SK-N-SH treated with all-trans-retinoic acid at 6 μM for 48 hours (cell line): ENCODE data around the gene CSHL1.
"Not testable (repeated sequence)": the region's sequence is repeated elsewhere in the genome, so short reads cannot be mapped to it uniquely, and the experiment has no call there.

Experiments
- ATAC-seq: fragments of 200-7000 bp; cut with Tn5 transposase; 3 replicates; pipeline ENCODE4 v1.9.1; 2020; ENCODE audit warnings: mild to moderate bottlenecking, moderate library complexity
- ARNTL ChIP-seq: fragments of 450-650 bp; formaldehyde crosslinking; IDR thresholded peaks from 2 replicates; pipeline ENCODE4 v1.5.0; 2020; ENCODE audit warnings: low read depth, mild to moderate bottlenecking, moderate library complexity, borderline replicate concordance
- BACH2 ChIP-seq: fragments of 250-450 bp; sonication (Bioruptor Pico); IDR thresholded peaks from 2 replicates; pipeline ENCODE4 v1.9.0; 2021; ENCODE audit warnings: mild to moderate bottlenecking, borderline replicate concordance
- CREB5 ChIP-seq: fragments of 250-450 bp; sonication (Bioruptor Pico); IDR thresholded peaks from 2 replicates; pipeline ENCODE4 v1.5.1; 2020; ENCODE audit warnings: low read depth, mild to moderate bottlenecking, moderate library complexity
- CSDC2 ChIP-seq: fragments of 250-450 bp; sonication (Bioruptor Pico); IDR thresholded peaks from 2 replicates; pipeline ENCODE4 v1.5.0; 2020; ENCODE audit warnings: mild to moderate bottlenecking, moderate library complexity
- CSRNP3 ChIP-seq: fragments of 250-450 bp; sonication (Bioruptor Pico); IDR thresholded peaks from 2 replicates; pipeline ENCODE4 v1.5.1; 2021; ENCODE audit warnings: mild to moderate bottlenecking, moderate library complexity
- ESRRG ChIP-seq: fragments of 250-450 bp; sonication (Bioruptor Pico); IDR thresholded peaks from 2 replicates; pipeline ENCODE4 v1.6.1; 2021; ENCODE audit warnings: mild to moderate bottlenecking
- GLIS3 ChIP-seq: fragments of 250-450 bp; sonication (Bioruptor Pico); IDR thresholded peaks from 2 replicates; pipeline ENCODE4 v1.5.0; 2020; ENCODE audit warnings: mild to moderate bottlenecking, moderate library complexity
- OSR1 ChIP-seq: fragments of 250-450 bp; sonication (Bioruptor Pico); IDR thresholded peaks from 2 replicates; pipeline ENCODE4 v1.8.0; 2022; ENCODE audit warnings: moderate library complexity, mild to moderate bottlenecking, inconsistent platforms
- PATZ1 ChIP-seq: fragments of 250-450 bp; sonication (Bioruptor Pico); IDR thresholded peaks from 2 replicates; pipeline ENCODE4 v1.8.0; 2020; ENCODE audit warnings: mild to moderate bottlenecking, moderate library complexity, borderline replicate concordance
- POU6F1 ChIP-seq: fragments of 250-450 bp; sonication (Bioruptor Pico); IDR thresholded peaks from 2 replicates; pipeline ENCODE4 v1.8.0; 2021; ENCODE audit warnings: low read depth, mild to moderate bottlenecking, moderate library complexity, borderline replicate concordance
- PPARA ChIP-seq: fragments of 250-450 bp; sonication (Bioruptor Pico); IDR thresholded peaks from 2 replicates; pipeline ENCODE4 v1.5.0; 2020; ENCODE audit warnings: mild to moderate bottlenecking, borderline replicate concordance
- RARB ChIP-seq: fragments of 250-450 bp; sonication (Bioruptor Pico); IDR thresholded peaks from 2 replicates; pipeline ENCODE4 v1.8.0; 2021; ENCODE audit warnings: mild to moderate bottlenecking, moderate library complexity
- SNAI2 ChIP-seq: fragments of 250-450 bp; sonication (Bioruptor Pico); IDR thresholded peaks from 2 replicates; pipeline ENCODE4 v1.5.0; 2020; ENCODE audit warnings: mild to moderate bottlenecking, moderate library complexity
- TCF4 ChIP-seq: fragments of 250-450 bp; sonication (Bioruptor Pico); IDR thresholded peaks from 2 replicates; pipeline ENCODE4 v1.8.0; 2021; ENCODE audit warnings: mild to moderate bottlenecking, moderate library complexity, borderline replicate concordance
- TOX ChIP-seq: fragments of 250-450 bp; sonication (Bioruptor Pico); IDR thresholded peaks from 2 replicates; pipeline ENCODE4 v1.8.0; 2021; ENCODE audit warnings: mild to moderate bottlenecking, moderate library complexity, borderline replicate concordance
- TSHZ2 ChIP-seq: fragments of 250-450 bp; sonication (Bioruptor Pico); IDR thresholded peaks from 2 replicates; pipeline ENCODE4 v1.5.0; 2020; ENCODE audit warnings: mild to moderate bottlenecking, moderate library complexity
- ZC3H10 ChIP-seq: fragments of 250-450 bp; sonication (Bioruptor Pico); IDR thresholded peaks from 2 replicates; pipeline ENCODE4 v1.5.1; 2021; ENCODE audit warnings: mild to moderate bottlenecking, moderate library complexity
- ZFP3 ChIP-seq: fragments of 250-450 bp; sonication (Bioruptor Pico); IDR thresholded peaks from 2 replicates; pipeline ENCODE4 v1.5.0; 2020; ENCODE audit warnings: mild to moderate bottlenecking, moderate library complexity
- ZFP30 ChIP-seq: fragments of 450-650 bp; formaldehyde crosslinking; IDR thresholded peaks from 2 replicates; pipeline ENCODE4 v1.5.0; 2022; ENCODE audit warnings: mild to moderate bottlenecking, moderate library complexity
- ZNF565 ChIP-seq: fragments of 450-650 bp; formaldehyde crosslinking; conservative IDR thresholded peaks from 2 replicates; pipeline ENCODE4 v1.5.0; 2020; ENCODE audit warnings: low read depth, mild to moderate bottlenecking, moderate library complexity
- ZNF70 ChIP-seq: fragments of 450-650 bp; formaldehyde crosslinking; IDR thresholded peaks from 2 replicates; pipeline ENCODE4 v1.5.0; 2020; ENCODE audit warnings: mild to moderate bottlenecking, moderate library complexity
- ZNF8 ChIP-seq: fragments of 450-650 bp; formaldehyde crosslinking; IDR thresholded peaks from 2 replicates; pipeline ENCODE4 v1.5.0; 2020; ENCODE audit warnings: mild to moderate bottlenecking, moderate library complexity

The CSHL1 gene

GRCh38 chr17:63926164-63926563 is 15.1 kb upstream of the CSHL1 start:
- TF ChIP-seq ARNTL (no peak), ZNF8 (CRISPR knock-in tag) (no peak), PPARA (CRISPR knock-in tag) (no peak), RARB (no peak), CSRNP3 (CRISPR knock-in tag) (no peak), GLIS3 (CRISPR knock-in tag) (no peak), ZNF70 (no peak), ZNF565 (CRISPR knock-in tag) (no peak), CREB5 (CRISPR knock-in tag) (no peak), ZC3H10 (CRISPR knock-in tag) (no peak), ZFP3 (CRISPR knock-in tag) (no peak), SNAI2 (CRISPR knock-in tag) (no peak), ZFP30 (CRISPR knock-in tag) (no peak), PATZ1 (CRISPR knock-in tag) (no peak), TCF4 (no peak), OSR1 (no peak)
- TF ChIP-seq, all 23 proteins: peak for 0
- ATAC-seq = no peak

- TF ChIP-seq POU6F1 (CRISPR knock-in tag) = no peak
- no peak for TF ChIP-seq CSRNP3 (CRISPR knock-in tag)
- no peak for TF ChIP-seq ARNTL
- no peak for TF ChIP-seq GLIS3 (CRISPR knock-in tag)
- no peak for TF ChIP-seq SNAI2 (CRISPR knock-in tag)
- TF ChIP-seq CREB5 (CRISPR knock-in tag) = no peak
- TF ChIP-seq OSR1 = no peak
- no peak for TF ChIP-seq TCF4
- no peak for TF ChIP-seq CSDC2 (CRISPR knock-in tag)
- TF ChIP-seq ZFP30 (CRISPR knock-in tag) = no peak
- TF ChIP-seq BACH2 = no peak
- no peak for TF ChIP-seq ZC3H10 (CRISPR knock-in tag)
- TF ChIP-seq ESRRG (CRISPR knock-in tag) = no peak
- TF ChIP-seq PATZ1 (CRISPR knock-in tag) = no peak
- no peak for TF ChIP-seq ZNF565 (CRISPR knock-in tag)
- TF ChIP-seq TOX (CRISPR knock-in tag) = no peak
- no peak for TF ChIP-seq TSHZ2 (CRISPR knock-in tag)
- no peak for ATAC-seq
Observed at GRCh38 chr17:63925615-63926014, 14.6 kb upstream of the CSHL1 start.

- ATAC-seq = not testable (repeated sequence)
Observed at GRCh38 chr17:63922402-63922801, 11.3 kb upstream of the CSHL1 start.

GRCh38 chr17:63920779-63921178 is 9.7 kb upstream of the CSHL1 start:
- ATAC-seq = not testable (repeated sequence)

- ATAC-seq = not testable (repeated sequence)
Observed at GRCh38 chr17:63920050-63920449, 9.0 kb upstream of the CSHL1 start.
